HepG2 (cell line): Measurements from ENCODE around the gene FER1L5. TPM values are rescaled to one million over a fixed set of nuclear protein-coding genes. Genes with fewer than 3 reads are reported as not detected.

Source experiments
- ATAC-seq: fragments of 200-7000 bp; cut with Tn5 transposase; 3 replicates; pipeline ENCODE4 v1.9.1; 2020; ENCODE audit warnings: mild to moderate bottlenecking, moderate library complexity
- BruUV-seq: library from RNA; stranded (reverse); fragments of 400-500 nt; replicated peaks from 2 replicates; lab custom pipeline; 2021; lab: Mats Ljungman, UMichigan
- CTCF ChIA-PET: fragments of 300-600 bp; formaldehyde crosslinking; extraction: SDS; loops from one replicate; lab custom pipeline; 2021; ENCODE audit warnings: low total read pairs, inconsistent platforms, low intra/inter-chr PET ratio; lab: Yijun Ruan, JAX
- POLR2A ChIA-PET: fragments of 350-600 bp; sonication (Branson Sonifier 250); formaldehyde crosslinking; loops from one replicate; lab custom pipeline; 2020; ENCODE audit warnings: antibody characterized with exemption, inconsistent platforms; lab: Yijun Ruan, JAX
- DNase-seq: peaks from one replicate; pipeline ENCODE4 v3.0.0-alpha.2; 2015; ENCODE audit warnings: low spot score
- FAIRE-seq: peaks from 3 replicates; lab custom pipeline; 2011; peaks lifted over from hg19 to GRCh38; lab: Jason Lieb, UNC
- H2AFZ ChIP-seq: one replicate; pipeline ENCODE4 v1.6.1; 2011; ENCODE audit warnings: low read length, inconsistent platforms
- H3K27ac ChIP-seq: fragments of 300-600 bp; 3 replicates; pipeline ENCODE4 v1.8.0; 2011; ENCODE audit warnings: mixed run types, mild to moderate bottlenecking, mixed read lengths, low read length, inconsistent platforms; ENCODE audit not compliant: insufficient read depth; ENCODE audit errors: extremely low read length
- H3K27me3 ChIP-seq, 2 experiments: fragments of 200-600 bp in 1 of 2; 2 replicates in 1 of 2; 3 replicates in 1 of 2; pipeline versions ENCODE4 v1.6.0 to v1.8.0; 2011; ENCODE audit warnings: low read length in 2 of 2, mild to moderate bottlenecking in 2 of 2, moderate library complexity in 2 of 2, inconsistent platforms in 1 of 2; ENCODE audit not compliant: insufficient read depth in 2 of 2, control insufficient read depth in 1 of 2
- H3K36me3 ChIP-seq, 2 experiments: fragments of 200-600 bp in 1 of 2; replicated peaks in 1 of 2; 2 replicates in 1 of 2; 3 replicates in 1 of 2; pipeline versions ENCODE4 v1.5.1 to v1.8.0; 2011; ENCODE audit warnings: low read length in 2 of 2, inconsistent platforms in 1 of 2; ENCODE audit not compliant: insufficient read depth in 2 of 2, control insufficient read depth in 1 of 2
- H3K4me1 ChIP-seq: 2 replicates; pipeline ENCODE4 v1.5.1; 2012; ENCODE audit warnings: low read length, inconsistent platforms; ENCODE audit not compliant: insufficient read depth
- H3K4me2 ChIP-seq: 2 replicates; pipeline ENCODE4 v1.6.0; 2011; ENCODE audit warnings: low read depth, low read length, inconsistent platforms
- H3K4me3 ChIP-seq, 3 experiments: fragments of 200-600 bp in 1 of 3; sonication (generic), shearing (Covaris generic) in 1 of 3; replicated peaks in 1 of 3; 2 replicates each; pipeline ENCODE4 v1.5.1; 2011 to 2016; ENCODE audit warnings: low read length in 3 of 3, inconsistent platforms in 2 of 3, low read depth in 2 of 3, mild to moderate bottlenecking in 2 of 3, control low read depth in 1 of 3, mixed read lengths in 1 of 3; ENCODE audit not compliant: insufficient read depth in 1 of 3
- H3K79me2 ChIP-seq: one replicate; pipeline ENCODE4 v1.6.1; 2011; ENCODE audit warnings: low read length, inconsistent platforms; ENCODE audit not compliant: insufficient read depth
- H3K9ac ChIP-seq: 2 replicates; pipeline ENCODE4 v1.6.0; 2011; ENCODE audit warnings: mild to moderate bottlenecking, low read depth, low read length, inconsistent platforms; ENCODE audit not compliant: insufficient read depth
- H3K9me3 ChIP-seq: 2 replicates; pipeline ENCODE4 v1.5.1; 2012; ENCODE audit warnings: mild to moderate bottlenecking, low read length
- H4K20me1 ChIP-seq: 2 replicates; pipeline ENCODE4 v1.6.0; 2011; ENCODE audit warnings: inconsistent platforms, mild to moderate bottlenecking, low read length, moderate library complexity; ENCODE audit not compliant: insufficient read depth
- CC2D1A ChIP-seq: sonication (generic); formaldehyde crosslinking; IDR thresholded peaks from 2 replicates; pipeline ENCODE4 v1.8.1; 2023; ENCODE audit warnings: mild to moderate bottlenecking, missing genetic modification reagents
- FOXA3 ChIP-seq: IDR thresholded peaks from 2 replicates; pipeline ENCODE4 v1.6.1; 2016; ENCODE audit warnings: missing genetic modification reagents, missing compliant biosample characterization
- GABPA ChIP-seq, 2 experiments: IDR thresholded peaks; 2 replicates each; pipeline ENCODE4 v1.6.1; 2011 to 2016; ENCODE audit warnings: low read depth in 2 of 2, low read length in 1 of 2, missing biosample characterization in 1 of 2, missing genetic modification characterization in 1 of 2
- HOXA5 ChIP-seq: sonication (generic); formaldehyde crosslinking; IDR thresholded peaks from 2 replicates; pipeline ENCODE4 v1.4.0; 2020; ENCODE audit warnings: missing genetic modification reagents
- KMT2B ChIP-seq: IDR thresholded peaks from 2 replicates; pipeline ENCODE4 v1.6.1; 2016; ENCODE audit warnings: missing genetic modification reagents, missing compliant biosample characterization
- RELA ChIP-seq: sonication (generic); formaldehyde crosslinking; IDR thresholded peaks from 2 replicates; pipeline ENCODE4 v1.4.0; 2020; ENCODE audit warnings: missing genetic modification reagents
- SIN3A ChIP-seq: IDR thresholded peaks from 2 replicates; pipeline ENCODE4 v1.6.1; 2011; ENCODE audit warnings: low read depth, mild to moderate bottlenecking, control low read depth, low read length, borderline replicate concordance
- SNRNP70 ChIP-seq: fragments of 200-400 bp; formaldehyde crosslinking; IDR thresholded peaks from 2 replicates; pipeline ENCODE4 v1.6.1; 2017; ENCODE audit warnings: mild to moderate bottlenecking, low read depth, low read length, moderate library complexity
- ZBTB1 ChIP-seq: sonication (generic); formaldehyde crosslinking; IDR thresholded peaks from 2 replicates; pipeline ENCODE4 v1.4.0; 2020; ENCODE audit warnings: missing genetic modification reagents, borderline replicate concordance
- ZFP90 ChIP-seq: sonication (generic); formaldehyde crosslinking; IDR thresholded peaks from 2 replicates; pipeline ENCODE4 v1.8.0; 2022; ENCODE audit warnings: missing genetic modification reagents, mild to moderate bottlenecking, inconsistent platforms, borderline replicate concordance
- ZKSCAN5 ChIP-seq: sonication (generic); formaldehyde crosslinking; IDR thresholded peaks from 2 replicates; pipeline ENCODE4 v1.5.1; 2020; ENCODE audit warnings: mild to moderate bottlenecking, missing genetic modification reagents
- ZMYM3 ChIP-seq: sonication (generic); formaldehyde crosslinking; IDR thresholded peaks from 2 replicates; pipeline ENCODE4 v1.5.1; 2020; ENCODE audit warnings: mild to moderate bottlenecking, missing genetic modification reagents
- ZNF143 ChIP-seq: sonication (generic); formaldehyde crosslinking; IDR thresholded peaks from 2 replicates; pipeline ENCODE4 v1.4.0; 2020; ENCODE audit warnings: missing genetic modification reagents
- ZNF232 ChIP-seq: sonication (generic); formaldehyde crosslinking; IDR thresholded peaks from 2 replicates; pipeline ENCODE4 v1.4.0; 2020; ENCODE audit warnings: missing genetic modification reagents, borderline replicate concordance
- ZSCAN29 ChIP-seq: sonication (generic); formaldehyde crosslinking; conservative IDR thresholded peaks from 2 replicates; pipeline ENCODE4 v1.4.0; 2020; ENCODE audit warnings: mild to moderate bottlenecking, missing genetic modification reagents
- WGBS: methylation state at CpG from one replicate; pipeline ENCODE4 v1.1.6; 2017; ENCODE audit warnings: low lambda C conversion rate; 5-methylcytosine and 5-hydroxymethylcytosine counted together
- in situ Hi-C: cut with HindIII; loops from 2 replicates; pipeline ENCODE4 v1.10.0; 2017; ENCODE audit warnings: low pct_unique_long_range_greater_than_20kb; ENCODE audit not compliant: extremely low pct_ligation_motif_present
- intact Hi-C: fragments of 100-400 bp; cut with micrococcal nuclease; formaldehyde crosslinking; loops from one replicate; pipeline ENCODE4 v1.10.0; 2022; ENCODE audit not compliant: unreplicated experiment
- polyA plus RNA-seq, 8 experiments: library from polyadenylated mRNA; depleted of rRNA in 3 of 8; stranded (reverse) in 7 of 8; unstranded in 1 of 8; fragments of >200 nt; fragmentation: Illumina TruSeq in 4 of 8; extraction: Trizol in 4 of 8; gene quantifications; 2 replicates each; pipeline versions ENCODE4 v1.2.1 to v1.2.3, GENCODE V29; 2011 to 2016; ENCODE audit warnings: low read depth in 4 of 8, missing spikeins in 1 of 8, mixed read lengths in 1 of 8; ENCODE audit not compliant: insufficient read depth in 1 of 8
- total RNA-seq, 5 experiments: library from RNA; depleted of rRNA; stranded (reverse); fragments of >200 nt; fragmentation: Illumina TruSeq; extraction: Trizol; gene quantifications; 2 replicates each; pipeline ENCODE4 v1.2.3, GENCODE V29; 2016; ENCODE audit warnings: low read depth in 1 of 5
- TF ChIP-seq, protein P1 (sequence below), 2 experiments: IDR thresholded peaks; 2 replicates each; pipeline ENCODE4 v1.6.1; 2011 to 2012; ENCODE audit warnings: low read length in 2 of 2, borderline replicate concordance in 1 of 2, low read depth in 1 of 2, mild to moderate bottlenecking in 1 of 2, moderate library complexity in 1 of 2
- TF ChIP-seq, protein P2 (sequence below): sonication (generic); formaldehyde crosslinking; IDR thresholded peaks from 2 replicates; pipeline ENCODE4 v1.4.0; 2020; ENCODE audit warnings: missing genetic modification reagents, borderline replicate concordance
- TF ChIP-seq, protein P3 (sequence below): sonication (generic); formaldehyde crosslinking; IDR thresholded peaks from 2 replicates; pipeline ENCODE4 v1.8.0; 2022; ENCODE audit warnings: mild to moderate bottlenecking, missing genetic modification reagents, borderline replicate concordance

FER1L5 gene
- total and polyA plus RNA-seq, 2 of the 13 experiments (the other 11 are each of a cell fraction or from before 2014, with no cell fraction given) = 0.02 to 0.08 TPM

DNA sequence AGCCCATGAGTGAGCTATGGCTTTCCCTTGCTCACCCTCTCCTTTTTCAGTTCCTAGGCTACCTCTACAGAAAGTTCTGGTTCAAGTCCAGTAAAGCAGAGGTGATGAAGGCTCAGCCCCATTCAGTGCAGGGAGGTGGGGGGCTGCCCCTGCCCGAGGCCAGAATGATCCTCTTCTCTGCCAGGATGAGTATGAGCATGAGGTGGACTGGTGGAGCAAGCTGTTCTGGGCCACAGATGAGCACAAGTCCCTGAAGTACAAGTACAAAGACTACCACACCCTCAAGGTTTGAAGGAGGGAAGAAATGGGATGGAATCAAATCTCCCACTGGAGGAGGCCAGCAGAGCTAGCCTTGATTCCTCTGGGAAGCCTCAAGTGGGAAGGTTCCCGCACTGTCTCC is 54.9 kb downstream of the FER1L5 start:
- no peaks in the 10 kb centered on the region for H3K79me2 ChIP-seq
- H2AFZ ChIP-seq = no peak overlapping the region
- H3K4me1 ChIP-seq = no peaks in the 10 kb centered on the region
- no peaks in the 10 kb centered on the region for H4K20me1 ChIP-seq
- CTCF ChIA-PET = no interaction called here
- no TSS peak for BruUV-seq
- H3K9ac ChIP-seq = no peak overlapping the region
- FAIRE-seq (no peak), DNase-seq (no peak), ATAC-seq (no peak)
- H3K4me2 ChIP-seq = no peak overlapping the region
- H3K9me3 ChIP-seq = no peaks in the 10 kb centered on the region
- 48% methylated on average over 2 of the region's 2 CpGs for WGBS
- intact Hi-C loops (no loop called here), in situ Hi-C loops (no loop called here)
- no peaks in the 10 kb centered on the region for H3K27me3 ChIP-seq
- H3K4me3 ChIP-seq = no peak overlapping the region
- no peaks in the 10 kb centered on the region; a peak in 1 of 5 replicates for H3K36me3 ChIP-seq
- no peak overlapping the region for H3K27ac ChIP-seq
- POLR2A ChIA-PET = no interaction called here
- TF ChIP-seq SIN3A (no peak), RELA (CRISPR knock-in tag) (no peak), ZNF143 (no peak), ZNF232 (no peak), CC2D1A (no peak), HOXA5 (CRISPR knock-in tag) (no peak), FOXA3 (CRISPR knock-in tag) (no peak), KMT2B (CRISPR knock-in tag) (no peak), ZKSCAN5 (no peak), ZBTB1 (CRISPR knock-in tag) (no peak), ZFP90 (CRISPR knock-in tag) (no peak), ZMYM3 (no peak), GABPA (IDR thresholded peaks at IDR 0.05; ENCODE audit: low read depth, low read length) (no peak), GABPA (CRISPR knock-in tag; IDR thresholded peaks at IDR 0.05; ENCODE audit: low read depth) (no peak), ZSCAN29 (no peak), SNRNP70 (no peak)
- TF ChIP-seq, protein P1, sequence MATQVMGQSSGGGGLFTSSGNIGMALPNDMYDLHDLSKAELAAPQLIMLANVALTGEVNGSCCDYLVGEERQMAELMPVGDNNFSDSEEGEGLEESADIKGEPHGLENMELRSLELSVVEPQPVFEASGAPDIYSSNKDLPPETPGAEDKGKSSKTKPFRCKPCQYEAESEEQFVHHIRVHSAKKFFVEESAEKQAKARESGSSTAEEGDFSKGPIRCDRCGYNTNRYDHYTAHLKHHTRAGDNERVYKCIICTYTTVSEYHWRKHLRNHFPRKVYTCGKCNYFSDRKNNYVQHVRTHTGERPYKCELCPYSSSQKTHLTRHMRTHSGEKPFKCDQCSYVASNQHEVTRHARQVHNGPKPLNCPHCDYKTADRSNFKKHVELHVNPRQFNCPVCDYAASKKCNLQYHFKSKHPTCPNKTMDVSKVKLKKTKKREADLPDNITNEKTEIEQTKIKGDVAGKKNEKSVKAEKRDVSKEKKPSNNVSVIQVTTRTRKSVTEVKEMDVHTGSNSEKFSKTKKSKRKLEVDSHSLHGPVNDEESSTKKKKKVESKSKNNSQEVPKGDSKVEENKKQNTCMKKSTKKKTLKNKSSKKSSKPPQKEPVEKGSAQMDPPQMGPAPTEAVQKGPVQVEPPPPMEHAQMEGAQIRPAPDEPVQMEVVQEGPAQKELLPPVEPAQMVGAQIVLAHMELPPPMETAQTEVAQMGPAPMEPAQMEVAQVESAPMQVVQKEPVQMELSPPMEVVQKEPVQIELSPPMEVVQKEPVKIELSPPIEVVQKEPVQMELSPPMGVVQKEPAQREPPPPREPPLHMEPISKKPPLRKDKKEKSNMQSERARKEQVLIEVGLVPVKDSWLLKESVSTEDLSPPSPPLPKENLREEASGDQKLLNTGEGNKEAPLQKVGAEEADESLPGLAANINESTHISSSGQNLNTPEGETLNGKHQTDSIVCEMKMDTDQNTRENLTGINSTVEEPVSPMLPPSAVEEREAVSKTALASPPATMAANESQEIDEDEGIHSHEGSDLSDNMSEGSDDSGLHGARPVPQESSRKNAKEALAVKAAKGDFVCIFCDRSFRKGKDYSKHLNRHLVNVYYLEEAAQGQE (IDR thresholded peaks at IDR 0.05; ENCODE audit: borderline replicate concordance in 1 of 2, low read depth in 1 of 2, low read length in 2 of 2) = no peak
- TF ChIP-seq, protein P2, sequence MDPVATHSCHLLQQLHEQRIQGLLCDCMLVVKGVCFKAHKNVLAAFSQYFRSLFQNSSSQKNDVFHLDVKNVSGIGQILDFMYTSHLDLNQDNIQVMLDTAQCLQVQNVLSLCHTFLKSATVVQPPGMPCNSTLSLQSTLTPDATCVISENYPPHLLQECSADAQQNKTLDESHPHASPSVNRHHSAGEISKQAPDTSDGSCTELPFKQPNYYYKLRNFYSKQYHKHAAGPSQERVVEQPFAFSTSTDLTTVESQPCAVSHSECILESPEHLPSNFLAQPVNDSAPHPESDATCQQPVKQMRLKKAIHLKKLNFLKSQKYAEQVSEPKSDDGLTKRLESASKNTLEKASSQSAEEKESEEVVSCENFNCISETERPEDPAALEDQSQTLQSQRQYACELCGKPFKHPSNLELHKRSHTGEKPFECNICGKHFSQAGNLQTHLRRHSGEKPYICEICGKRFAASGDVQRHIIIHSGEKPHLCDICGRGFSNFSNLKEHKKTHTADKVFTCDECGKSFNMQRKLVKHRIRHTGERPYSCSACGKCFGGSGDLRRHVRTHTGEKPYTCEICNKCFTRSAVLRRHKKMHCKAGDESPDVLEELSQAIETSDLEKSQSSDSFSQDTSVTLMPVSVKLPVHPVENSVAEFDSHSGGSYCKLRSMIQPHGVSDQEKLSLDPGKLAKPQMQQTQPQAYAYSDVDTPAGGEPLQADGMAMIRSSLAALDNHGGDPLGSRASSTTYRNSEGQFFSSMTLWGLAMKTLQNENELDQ = no peak
- TF ChIP-seq, protein P3, sequence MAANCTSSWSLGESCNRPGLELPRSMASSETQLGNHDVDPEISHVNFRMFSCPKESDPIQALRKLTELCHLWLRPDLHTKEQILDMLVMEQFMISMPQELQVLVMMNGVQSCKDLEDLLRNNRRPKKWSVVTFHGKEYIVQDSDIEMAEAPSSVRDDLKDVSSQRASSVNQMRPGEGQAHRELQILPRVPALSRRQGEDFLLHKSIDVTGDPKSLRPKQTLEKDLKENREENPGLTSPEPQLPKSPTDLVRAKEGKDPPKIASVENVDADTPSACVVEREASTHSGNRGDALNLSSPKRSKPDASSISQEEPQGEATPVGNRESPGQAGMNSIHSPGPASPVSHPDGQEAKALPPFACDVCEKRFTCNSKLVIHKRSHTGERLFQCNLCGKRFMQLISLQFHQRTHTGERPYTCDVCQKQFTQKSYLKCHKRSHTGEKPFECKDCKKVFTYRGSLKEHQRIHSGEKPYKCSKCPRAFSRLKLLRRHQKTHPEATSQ (CRISPR knock-in tag) = no peak
- TF ChIP-seq, all 625 proteins: peak for 0
